Keratinocyte (primary cell): ENCODE data around the gene ELAVL2. TPM values are rescaled to one million over a fixed set of nuclear protein-coding genes. Genes with fewer than 3 reads are reported as not detected.
A peak's percentile ranks its signal among the peaks of the same experiment; 100 is the strongest.

Experiments used
- DNase-seq: peaks from one replicate; pipeline ENCODE4 v3.0.0-alpha.2; 2011; ENCODE audit warnings: low read depth, missing footprints, low spot score
- FAIRE-seq: peaks from 2 replicates; lab custom pipeline; 2011; peaks lifted over from hg19 to GRCh38; lab: Jason Lieb, UNC
- H2AFZ ChIP-seq: 2 replicates; pipeline ENCODE4 v1.6.0; 2012; ENCODE audit warnings: low read length, control low read depth, inconsistent platforms; ENCODE audit not compliant: control insufficient read depth
- H3K27ac ChIP-seq: 2 replicates; pipeline ENCODE4 v1.5.1; 2011; ENCODE audit warnings: low read length; ENCODE audit not compliant: control insufficient read depth, insufficient read depth
- H3K27me3 ChIP-seq: 3 replicates; pipeline ENCODE4 v1.6.0; 2011; ENCODE audit warnings: low read length; ENCODE audit not compliant: control insufficient read depth, insufficient read depth; ENCODE audit errors: extremely low read depth
- H3K36me3 ChIP-seq, 2 experiments: 2 replicates in 1 of 2; 3 replicates in 1 of 2; pipeline ENCODE4 v1.5.1; 2011; ENCODE audit warnings: low read length in 2 of 2, mild to moderate bottlenecking in 1 of 2; ENCODE audit not compliant: control insufficient read depth in 2 of 2, insufficient read depth in 2 of 2; ENCODE audit errors: extremely low read depth in 1 of 2
- H3K4me1 ChIP-seq: 3 replicates; pipeline ENCODE4 v1.5.1; 2011; ENCODE audit warnings: low read length; ENCODE audit not compliant: control insufficient read depth, insufficient read depth; ENCODE audit errors: extremely low read depth
- H3K4me2 ChIP-seq: 3 replicates; pipeline ENCODE4 v1.6.0; 2011; ENCODE audit warnings: low read depth, low read length; ENCODE audit not compliant: control insufficient read depth, insufficient read depth; ENCODE audit errors: extremely low read depth
- H3K4me3 ChIP-seq, 3 experiments: fragments of 200-600 bp in 1 of 3; sonication (generic) in 1 of 3; 2 replicates in 2 of 3; 3 replicates in 1 of 3; pipeline ENCODE4 v1.5.1; 2011 to 2016; ENCODE audit warnings: low read length in 3 of 3, mild to moderate bottlenecking in 3 of 3, control low read depth in 2 of 3, inconsistent platforms in 1 of 3, low read depth in 1 of 3, mixed read lengths in 1 of 3, mixed run types in 1 of 3, moderate library complexity in 1 of 3; ENCODE audit not compliant: control insufficient read depth in 2 of 3, insufficient read depth in 2 of 3; ENCODE audit errors: extremely low read depth in 1 of 3
- H3K79me2 ChIP-seq: 2 replicates; pipeline ENCODE4 v1.6.0; 2012; ENCODE audit warnings: low read length; ENCODE audit not compliant: control insufficient read depth, insufficient read depth
- H3K9ac ChIP-seq: 3 replicates; pipeline ENCODE4 v1.6.0; 2011; ENCODE audit warnings: low read length; ENCODE audit not compliant: control insufficient read depth, insufficient read depth; ENCODE audit errors: extremely low read depth
- H3K9me1 ChIP-seq: 3 replicates; pipeline ENCODE4 v1.6.0; 2011; ENCODE audit warnings: low read length; ENCODE audit not compliant: control insufficient read depth, insufficient read depth; ENCODE audit errors: extremely low read depth
- H3K9me3 ChIP-seq: 2 replicates; pipeline ENCODE4 v1.5.1; 2012; ENCODE audit warnings: low read depth, low read length; ENCODE audit not compliant: control insufficient read depth
- H4K20me1 ChIP-seq: 3 replicates; pipeline ENCODE4 v1.6.0; 2011; ENCODE audit warnings: low read length; ENCODE audit not compliant: control insufficient read depth, insufficient read depth; ENCODE audit errors: extremely low read depth
- EZH2 ChIP-seq: IDR thresholded peaks from one replicate; pipeline ENCODE4 v1.6.1; 2012; ENCODE audit warnings: inconsistent platforms, mild to moderate bottlenecking, low read length, moderate library complexity
- dilution Hi-C: fragments of 300-500 bp; cut with MboI; formaldehyde crosslinking; loops from one replicate; pipeline ENCODE4 v1.7.0; 2020; ENCODE audit warnings: low sequenced_read_pairs; ENCODE audit not compliant: extremely low pct_ligation_motif_present
- polyA plus RNA-seq, 5 experiments: library from polyadenylated mRNA; depleted of rRNA in 3 of 5; stranded (reverse) in 3 of 5; stranded (forward) in 1 of 5; unstranded in 1 of 5; fragments of >200 nt; gene quantifications; 1 replicate in 1 of 5; 2 replicates in 3 of 5; 3 replicates in 1 of 5; pipeline versions ENCODE4 v1.2.1 to v1.2.3, GENCODE V29; 2011 to 2012; ENCODE audit warnings: missing spikeins in 2 of 5, low read depth in 1 of 5, low replicate concordance in 1 of 5
- TF ChIP-seq, protein P1 (sequence below), 3 experiments: IDR thresholded peaks in 1 of 3; conservative IDR thresholded peaks in 1 of 3; optimal IDR thresholded peaks in 1 of 3; 2 replicates in 2 of 3; 3 replicates in 1 of 3; pipeline versions ENCODE3 to v1.5.1; 2011; ENCODE audit warnings: low read length in 3 of 3, mild to moderate bottlenecking in 3 of 3, moderate library complexity in 2 of 3, control low read depth in 1 of 3, inconsistent platforms in 1 of 3; ENCODE audit not compliant: insufficient read depth in 2 of 3; ENCODE audit errors: extremely low read depth in 1 of 3

ELAVL2 gene
- polyA plus RNA-seq, 1 donor (not counting 4 experiments of a cell fraction or from before 2014, with no cell fraction given): 4.3 TPM

DNA sequence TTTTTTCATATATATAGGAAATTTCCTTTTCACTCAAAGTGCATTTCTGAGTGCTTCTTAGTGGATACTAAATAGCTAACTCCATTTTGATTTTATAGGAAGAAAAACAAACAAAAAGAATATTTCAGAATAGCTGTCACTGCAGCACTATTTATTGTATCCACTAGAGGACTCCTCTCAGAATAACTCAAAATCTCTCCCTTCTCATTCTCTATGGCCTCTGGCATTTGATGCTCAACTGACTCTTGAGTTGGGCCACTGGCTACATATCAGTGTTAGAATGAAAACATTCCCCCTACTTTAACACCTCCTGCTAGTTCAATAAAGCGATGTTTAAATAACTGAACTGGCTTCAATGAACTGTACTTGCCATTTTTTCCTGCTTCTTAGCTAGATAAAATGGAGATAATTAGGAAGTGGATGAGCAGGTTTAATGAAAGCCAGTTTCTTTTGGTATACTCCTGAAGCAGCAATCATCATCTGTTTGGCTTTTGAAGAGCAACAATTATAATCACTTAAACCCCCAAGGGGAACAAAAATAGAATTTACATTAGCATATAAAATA is 16.6 kb upstream of the ELAVL2 start:
- Histone ChIP-seq H3K79me2 (no peaks in the 10 kb centered on the region), H3K9me1 (no peaks in the 10 kb centered on the region), H3K9me3 (no peaks in the 10 kb centered on the region), H2AFZ (no peak overlapping the region), H3K9ac (no peak overlapping the region), H3K4me2 (no peak overlapping the region), H3K27ac (no peak overlapping the region), H3K4me1 (no peaks in the 10 kb centered on the region), H3K27me3 (peaks cover 4% of the 10 kb centered on the region), H3K4me3 (no peak overlapping the region), H3K36me3 (no peaks in the 10 kb centered on the region), H4K20me1 (no peaks in the 10 kb centered on the region)
- DNase-seq (no peak), FAIRE-seq (no peak)
- no peak for TF ChIP-seq EZH2
- TF ChIP-seq, protein P1, sequence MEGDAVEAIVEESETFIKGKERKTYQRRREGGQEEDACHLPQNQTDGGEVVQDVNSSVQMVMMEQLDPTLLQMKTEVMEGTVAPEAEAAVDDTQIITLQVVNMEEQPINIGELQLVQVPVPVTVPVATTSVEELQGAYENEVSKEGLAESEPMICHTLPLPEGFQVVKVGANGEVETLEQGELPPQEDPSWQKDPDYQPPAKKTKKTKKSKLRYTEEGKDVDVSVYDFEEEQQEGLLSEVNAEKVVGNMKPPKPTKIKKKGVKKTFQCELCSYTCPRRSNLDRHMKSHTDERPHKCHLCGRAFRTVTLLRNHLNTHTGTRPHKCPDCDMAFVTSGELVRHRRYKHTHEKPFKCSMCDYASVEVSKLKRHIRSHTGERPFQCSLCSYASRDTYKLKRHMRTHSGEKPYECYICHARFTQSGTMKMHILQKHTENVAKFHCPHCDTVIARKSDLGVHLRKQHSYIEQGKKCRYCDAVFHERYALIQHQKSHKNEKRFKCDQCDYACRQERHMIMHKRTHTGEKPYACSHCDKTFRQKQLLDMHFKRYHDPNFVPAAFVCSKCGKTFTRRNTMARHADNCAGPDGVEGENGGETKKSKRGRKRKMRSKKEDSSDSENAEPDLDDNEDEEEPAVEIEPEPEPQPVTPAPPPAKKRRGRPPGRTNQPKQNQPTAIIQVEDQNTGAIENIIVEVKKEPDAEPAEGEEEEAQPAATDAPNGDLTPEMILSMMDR (optimal IDR thresholded peaks at IDR 0.05 in 1 of 3, IDR thresholded peaks at IDR 0.05 in 1 of 3, conservative IDR thresholded peaks at IDR 0.05 in 1 of 3; ENCODE audit: extremely low read depth in 1 of 3, insufficient read depth in 2 of 3, low read length in 3 of 3): peak in 2 of 3 experiments; percentile 15 to 40
- dilution Hi-C loops: no loop called here

DNA sequence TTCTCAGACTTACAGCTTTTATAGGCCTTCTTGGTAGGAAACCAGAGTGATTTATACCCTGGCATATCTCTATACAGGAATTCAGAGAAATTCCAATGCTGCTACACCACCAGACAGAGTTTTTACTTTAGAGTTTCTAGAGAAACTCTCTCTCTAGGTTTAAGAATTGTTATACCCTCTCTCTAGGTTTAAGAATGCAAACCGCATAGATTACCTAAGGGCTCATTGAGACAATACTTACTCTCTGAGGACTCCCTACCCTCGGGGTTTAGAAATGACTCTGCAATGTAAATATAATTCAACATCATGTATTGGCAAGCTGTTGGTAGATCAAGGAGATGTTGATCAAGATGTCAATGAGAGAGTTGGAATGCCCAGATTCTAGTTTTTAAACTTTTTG is 15.3 kb upstream of the ELAVL2 start:
- H3K4me1 ChIP-seq: no peaks in the 10 kb centered on the region
- no peaks in the 10 kb centered on the region for H3K36me3 ChIP-seq
- H3K4me2 ChIP-seq: no peak overlapping the region
- H3K9me1 ChIP-seq: no peaks in the 10 kb centered on the region
- no peak for TF ChIP-seq EZH2
- TF ChIP-seq, protein P1 (optimal IDR thresholded peaks at IDR 0.05 in 1 of 3, IDR thresholded peaks at IDR 0.05 in 1 of 3, conservative IDR thresholded peaks at IDR 0.05 in 1 of 3; ENCODE audit: extremely low read depth in 1 of 3, insufficient read depth in 2 of 3, low read length in 3 of 3): no peak
- H3K9ac ChIP-seq: no peak overlapping the region
- H3K9me3 ChIP-seq: no peaks in the 10 kb centered on the region
- FAIRE-seq (no peak), DNase-seq (no peak)
- no peak overlapping the region for H2AFZ ChIP-seq
- no peak overlapping the region for H3K4me3 ChIP-seq
- H3K79me2 ChIP-seq: no peaks in the 10 kb centered on the region
- dilution Hi-C loops: no loop called here
- H4K20me1 ChIP-seq: no peaks in the 10 kb centered on the region
- H3K27me3 ChIP-seq: peaks cover 10% of the 10 kb centered on the region
- H3K27ac ChIP-seq: no peak overlapping the region
